Coronary artery (tissue), 2 donors: ENCODE measurements around the gene CHMP4A.
"Not testable (repeated sequence)": the region's sequence is repeated elsewhere in the genome, so short reads cannot be mapped to it uniquely, and the experiment has no call there.

Source experiments
- DNase-seq: peaks from one replicate; pipeline ENCODE4 v3.0.0-alpha.2; 2017; ENCODE audit warnings: low spot score
- H3K27ac ChIP-seq, 2 donors: fragments of 200-600 bp; sonication (generic); one replicate each; pipeline ENCODE4 v1.5.1; 2016 to 2019
- H3K4me3 ChIP-seq: fragments of 200-600 bp; sonication (generic); 2 replicates; pipeline ENCODE4 v1.5.1; 2016; ENCODE audit warnings: mild to moderate bottlenecking, moderate library complexity
- TF ChIP-seq, protein P1 (sequence below): fragments of 200-600 bp; sonication (generic); IDR thresholded peaks from one replicate; pipeline ENCODE4 v1.5.1; 2019; ENCODE audit warnings: antibody characterized with exemption

CHMP4A gene

DNA sequence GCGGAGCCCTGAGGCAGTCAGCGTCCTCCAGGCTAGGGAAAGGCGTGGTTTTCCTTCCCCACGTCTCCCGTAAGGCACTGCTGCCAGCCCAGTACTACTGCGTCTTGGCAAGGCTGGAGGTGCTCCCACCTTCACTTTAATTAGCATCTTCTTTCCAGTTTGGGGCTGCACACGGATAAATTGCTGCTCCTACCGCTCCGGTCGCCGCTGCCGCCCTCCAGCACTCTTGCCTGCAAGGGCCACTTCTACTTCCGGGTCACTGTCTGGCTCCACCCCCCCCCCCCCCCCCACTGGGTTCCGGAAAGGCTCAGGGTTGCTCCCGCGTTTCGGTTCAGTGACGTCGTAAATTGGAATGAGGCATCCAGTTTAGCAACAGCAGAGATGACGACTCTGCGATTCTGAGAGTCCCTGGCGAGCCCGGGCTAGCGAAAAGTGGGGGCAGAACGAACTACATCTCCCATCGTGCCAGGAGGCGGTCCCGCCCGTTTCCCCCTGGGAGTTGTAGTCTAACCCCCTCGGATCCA is 18.9 kb upstream of the CHMP4A start, which contains the start of gene NEDD8:
NEDD8 (minus strand) TSS at position 247 of the 524 bp plus-strand sequence; CDS start at position 147, 100 bp downstream.
- TF ChIP-seq, protein P1, sequence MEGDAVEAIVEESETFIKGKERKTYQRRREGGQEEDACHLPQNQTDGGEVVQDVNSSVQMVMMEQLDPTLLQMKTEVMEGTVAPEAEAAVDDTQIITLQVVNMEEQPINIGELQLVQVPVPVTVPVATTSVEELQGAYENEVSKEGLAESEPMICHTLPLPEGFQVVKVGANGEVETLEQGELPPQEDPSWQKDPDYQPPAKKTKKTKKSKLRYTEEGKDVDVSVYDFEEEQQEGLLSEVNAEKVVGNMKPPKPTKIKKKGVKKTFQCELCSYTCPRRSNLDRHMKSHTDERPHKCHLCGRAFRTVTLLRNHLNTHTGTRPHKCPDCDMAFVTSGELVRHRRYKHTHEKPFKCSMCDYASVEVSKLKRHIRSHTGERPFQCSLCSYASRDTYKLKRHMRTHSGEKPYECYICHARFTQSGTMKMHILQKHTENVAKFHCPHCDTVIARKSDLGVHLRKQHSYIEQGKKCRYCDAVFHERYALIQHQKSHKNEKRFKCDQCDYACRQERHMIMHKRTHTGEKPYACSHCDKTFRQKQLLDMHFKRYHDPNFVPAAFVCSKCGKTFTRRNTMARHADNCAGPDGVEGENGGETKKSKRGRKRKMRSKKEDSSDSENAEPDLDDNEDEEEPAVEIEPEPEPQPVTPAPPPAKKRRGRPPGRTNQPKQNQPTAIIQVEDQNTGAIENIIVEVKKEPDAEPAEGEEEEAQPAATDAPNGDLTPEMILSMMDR = no peak
- Histone ChIP-seq H3K4me3 (peak within 1 kb of the TSS; percentile 97), H3K27ac (peak within 1 kb of the TSS; percentile 80 to 94)
- peak; percentile 97 for DNase-seq

DNA sequence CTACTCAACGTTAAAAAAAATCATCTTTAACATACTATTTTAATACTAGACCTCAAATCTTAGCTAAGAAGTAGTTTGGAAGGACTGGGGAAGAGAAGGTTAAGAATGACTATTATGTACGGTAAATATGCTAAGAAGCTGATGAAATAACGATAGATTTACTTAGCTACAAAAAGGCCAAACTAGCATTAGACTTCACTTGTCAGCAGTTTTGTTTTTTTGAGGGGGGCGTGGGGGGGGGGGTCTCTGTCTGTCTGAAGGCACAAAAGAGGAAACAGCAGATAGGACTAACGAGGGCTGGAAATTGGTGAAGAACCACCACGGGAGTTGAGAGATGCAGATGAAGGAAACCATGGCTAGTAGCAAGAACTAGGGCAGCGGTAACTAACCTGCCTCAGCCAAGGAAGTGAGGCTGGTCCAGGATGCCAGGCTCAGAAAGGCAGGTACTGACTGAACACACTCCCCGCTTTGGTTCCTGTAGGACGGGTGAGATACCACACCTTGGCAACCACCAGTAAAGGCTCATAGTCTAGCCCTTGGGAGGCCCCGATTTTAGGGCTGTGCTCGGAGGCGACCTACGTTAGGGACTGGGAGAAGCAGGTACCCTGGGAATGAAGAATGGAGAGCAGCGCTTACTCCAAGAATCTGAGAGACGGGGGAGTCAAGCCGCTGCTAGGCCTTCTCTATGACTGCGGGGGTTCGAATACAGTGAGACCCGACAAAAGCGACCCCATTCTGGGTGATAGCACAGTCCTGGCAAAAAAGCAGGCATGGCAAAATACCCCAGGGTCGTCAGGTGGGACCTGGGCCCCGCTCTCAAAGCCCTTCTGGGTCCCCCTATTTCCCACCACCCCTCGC is 18.2 kb upstream of the CHMP4A start:
- peak; percentile 74 for DNase-seq
- peak overlapping the region; percentile 97 for H3K4me3 ChIP-seq
- TF ChIP-seq, protein P1 = no peak
- peak overlapping the region; percentile 80 to 94 for H3K27ac ChIP-seq

DNA sequence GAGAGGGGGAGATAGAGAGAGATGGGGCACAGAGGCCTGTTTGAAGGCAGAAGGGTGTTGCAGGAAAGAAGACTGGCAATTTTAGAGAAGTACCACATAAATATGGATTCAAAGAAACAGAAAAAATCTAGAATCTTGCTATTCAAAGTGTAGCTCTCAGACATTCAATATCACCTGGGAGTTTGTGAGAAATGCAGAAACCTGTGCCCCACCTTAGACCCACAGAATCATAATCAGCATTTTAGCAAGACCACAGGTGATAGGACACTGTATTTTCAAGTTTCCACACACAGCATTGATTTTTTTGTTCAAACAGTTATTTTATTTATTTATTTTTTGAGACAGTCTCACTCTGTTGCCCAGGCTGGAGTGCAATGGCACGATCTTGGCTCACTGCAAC is 15.6 kb upstream of the CHMP4A start:
- no peak overlapping the region for H3K4me3 ChIP-seq
- no peak for DNase-seq

DNA sequence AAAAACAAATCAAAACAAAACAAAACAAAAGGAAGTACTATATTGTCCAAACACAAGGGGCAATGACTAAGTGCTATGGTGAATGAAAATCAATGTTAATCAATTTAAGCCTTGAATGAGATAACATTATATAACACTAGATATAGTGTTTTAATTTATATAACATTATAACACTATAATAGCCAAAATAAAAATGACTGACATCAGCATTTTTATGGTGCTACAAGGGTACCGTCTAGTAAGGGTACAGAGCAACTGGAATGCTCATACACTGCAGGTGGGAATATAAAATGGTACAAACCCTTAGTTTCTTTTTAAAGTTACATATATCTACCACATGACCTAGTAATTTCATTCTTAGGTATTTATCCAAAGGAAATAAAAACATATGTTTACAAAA is 13.2 kb upstream of the CHMP4A start:
- Histone ChIP-seq H3K4me3 (no peak overlapping the region), H3K27ac (no peak overlapping the region)
- DNase-seq = no peak
- TF ChIP-seq, protein P1 = no peak

More for the DNA sequence above, 15.6 kb upstream of the CHMP4A start:
- TF ChIP-seq, protein P1 = no peak
- no peak overlapping the region for H3K27ac ChIP-seq

DNA sequence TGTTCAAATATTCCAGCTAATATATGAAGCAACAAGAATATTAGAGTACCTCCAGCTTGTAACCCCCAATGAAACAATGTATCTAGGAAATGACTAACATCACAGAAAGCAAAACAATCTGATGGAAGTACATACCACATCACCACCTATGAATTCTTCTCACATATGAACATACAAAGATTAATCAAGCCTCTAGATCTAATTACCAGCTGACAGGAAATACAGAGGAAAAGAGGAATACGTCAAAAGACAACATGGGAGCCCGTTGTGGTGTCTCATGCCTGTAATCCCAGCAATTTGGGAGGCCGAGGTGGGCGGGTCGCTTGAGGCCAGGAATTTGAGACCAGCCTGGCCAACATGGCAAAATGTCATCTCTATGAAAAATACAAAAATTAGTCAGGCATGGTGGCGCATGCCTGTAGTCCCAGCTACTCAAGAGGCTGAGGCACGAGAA is 11.4 kb upstream of the CHMP4A start:
- TF ChIP-seq, protein P1 = no peak
- no peak overlapping the region for H3K4me3 ChIP-seq
- H3K27ac ChIP-seq = no peak overlapping the region
- DNase-seq = no peak

DNA sequence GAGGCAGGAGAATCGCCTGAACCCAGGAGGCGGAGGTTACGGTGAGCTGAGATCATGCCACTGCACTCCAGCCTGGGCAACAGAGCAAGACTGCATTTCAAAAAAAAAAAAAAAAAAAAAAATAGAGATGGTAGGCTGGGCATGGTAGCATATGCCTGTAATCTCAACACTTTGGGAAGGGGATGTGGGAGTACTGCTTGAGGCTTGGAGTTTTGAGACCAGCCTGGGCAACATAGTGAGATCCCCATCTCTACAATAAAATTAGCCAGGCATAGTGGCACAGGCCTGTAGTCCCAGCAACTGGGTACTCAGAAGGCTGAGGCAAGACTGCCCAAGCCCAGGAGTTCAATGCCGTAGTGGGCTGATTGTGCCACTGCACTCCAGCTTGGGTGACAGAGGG is 9.7 kb upstream of the CHMP4A start:
- not testable (repeated sequence) for H3K4me3 ChIP-seq, H3K27ac ChIP-seq, DNase-seq

DNA sequence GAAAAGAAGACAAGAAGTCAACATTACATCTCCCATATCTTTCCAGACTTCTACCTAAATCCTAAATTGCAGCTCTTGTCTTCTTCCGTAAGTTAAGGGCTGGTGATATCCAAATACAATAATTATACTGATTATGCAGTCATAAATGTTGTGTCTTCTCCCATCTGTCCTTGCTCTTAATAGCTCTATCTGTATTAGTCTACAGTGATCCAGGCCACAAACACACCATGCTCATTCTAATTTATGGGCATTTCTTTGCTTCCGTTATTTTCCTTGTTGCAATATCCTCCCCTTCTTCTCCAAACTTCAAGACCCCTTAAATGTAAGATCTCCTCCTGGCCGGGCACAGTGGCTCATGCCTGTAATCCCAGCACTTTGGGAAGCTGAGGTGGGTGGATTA is 6.2 kb upstream of the CHMP4A start:
- TF ChIP-seq, protein P1 = no peak
- no peak for DNase-seq
- no peak overlapping the region for H3K27ac ChIP-seq
- H3K4me3 ChIP-seq = no peak overlapping the region
